CD4-positive, alpha-beta T cell treated with Interleukin-1 beta for 1 hour (primary cell): Measurements from ENCODE around the gene FBXO47.
"Not testable (repeated sequence)": the region's sequence is repeated elsewhere in the genome, so short reads cannot be mapped to it uniquely, and the experiment has no call there.

ENCODE experiments used
- DNase-seq, 2 donors: peaks; one replicate each; pipeline ENCODE4 v3.0.0-alpha.2; 2020 to 2022

Gene FBXO47

DNA sequence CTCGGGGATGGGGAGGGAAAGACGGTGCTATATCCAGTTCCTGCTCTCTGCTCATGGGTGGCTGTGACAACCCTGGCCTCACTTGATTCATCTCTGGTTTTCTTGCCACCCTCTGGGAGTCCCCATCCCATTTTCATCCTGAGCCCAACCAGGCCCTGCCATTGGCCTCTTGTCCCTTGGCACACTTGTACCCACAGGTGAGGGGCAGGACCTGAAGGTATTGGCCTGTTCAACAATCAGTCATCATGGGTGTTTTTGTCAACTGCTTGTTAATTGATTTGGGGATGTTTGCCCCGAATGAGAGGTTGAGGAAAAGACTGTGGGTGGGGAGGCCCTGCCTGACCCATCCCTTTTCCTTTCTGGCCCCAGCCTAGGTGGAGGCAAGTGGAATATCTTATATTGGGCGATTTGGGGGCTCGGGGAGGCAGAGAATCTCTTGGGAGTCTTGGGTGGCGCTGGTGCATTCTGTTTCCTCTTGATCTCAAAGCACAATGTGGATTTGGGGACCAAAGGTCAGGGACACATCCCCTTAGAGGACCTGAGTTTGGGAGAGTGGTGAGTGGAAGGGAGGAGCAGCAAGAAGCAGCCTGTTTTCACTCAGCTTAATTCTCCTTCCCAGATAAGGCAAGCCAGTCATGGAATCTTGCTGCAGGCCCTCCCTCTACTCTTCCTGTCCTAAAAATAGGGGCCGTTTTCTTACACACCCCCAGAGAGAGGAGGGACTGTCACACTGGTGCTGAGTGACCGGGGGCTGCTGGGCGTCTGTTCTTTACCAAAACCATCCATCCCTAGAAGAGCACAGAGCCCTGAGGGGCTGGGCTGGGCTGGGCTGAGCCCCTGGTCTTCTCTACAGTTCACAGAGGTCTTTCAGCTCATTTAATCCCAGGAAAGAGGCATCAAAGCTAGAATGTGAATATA, 46.6 kb downstream of the FBXO47 start:
- no peak for DNase-seq

DNA sequence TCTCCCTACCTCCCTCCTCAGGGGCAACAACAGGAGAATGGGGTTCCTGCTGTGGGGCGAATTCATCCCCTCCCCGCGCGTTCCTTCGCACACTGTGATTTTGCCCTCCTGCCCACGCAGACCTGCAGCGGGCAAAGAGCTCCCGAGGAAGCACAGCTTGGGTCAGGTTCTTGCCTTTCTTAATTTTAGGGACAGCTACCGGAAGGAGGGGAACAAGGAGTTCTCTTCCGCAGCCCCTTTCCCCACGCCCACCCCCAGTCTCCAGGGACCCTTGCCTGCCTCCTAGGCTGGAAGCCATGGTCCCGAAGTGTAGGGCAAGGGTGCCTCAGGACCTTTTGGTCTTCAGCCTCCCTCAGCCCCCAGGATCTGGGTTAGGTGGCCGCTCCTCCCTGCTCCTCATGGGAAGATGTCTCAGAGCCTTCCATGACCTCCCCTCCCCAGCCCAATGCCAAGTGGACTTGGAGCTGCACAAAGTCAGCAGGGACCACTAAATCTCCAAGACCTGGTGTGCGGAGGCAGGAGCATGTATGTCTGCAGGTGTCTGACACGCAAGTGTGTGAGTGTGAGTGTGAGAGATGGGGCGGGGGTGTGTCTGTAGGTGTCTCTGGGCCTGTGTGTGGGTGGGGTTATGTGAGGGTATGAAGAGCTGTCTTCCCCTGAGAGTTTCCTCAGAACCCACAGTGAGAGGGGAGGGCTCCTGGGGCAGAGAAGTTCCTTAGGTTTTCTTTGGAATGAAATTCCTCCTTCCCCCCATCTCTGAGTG, 47.7 kb downstream of the FBXO47 start:
- DNase-seq: no peak

DNA sequence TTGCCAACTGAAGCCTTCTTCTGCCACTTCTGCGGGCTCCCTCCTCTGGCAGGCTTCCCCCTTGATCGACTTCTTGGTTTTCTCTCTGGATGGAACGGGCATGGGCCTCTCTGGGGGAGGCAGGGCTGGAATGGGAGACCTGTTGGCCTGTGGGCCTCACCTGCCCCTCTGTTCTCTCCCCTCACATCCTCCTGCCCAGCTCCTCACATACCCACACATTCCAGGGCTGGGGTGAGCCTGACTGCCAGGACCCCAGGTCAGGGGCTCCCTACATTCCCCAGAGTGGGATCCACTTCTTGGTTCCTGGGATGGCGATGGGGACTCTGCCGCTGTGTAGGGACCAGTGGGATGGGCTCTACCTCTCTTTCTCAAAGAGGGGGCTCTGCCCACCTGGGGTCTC, 48.3 kb downstream of the FBXO47 start:
- no peak for DNase-seq

DNA sequence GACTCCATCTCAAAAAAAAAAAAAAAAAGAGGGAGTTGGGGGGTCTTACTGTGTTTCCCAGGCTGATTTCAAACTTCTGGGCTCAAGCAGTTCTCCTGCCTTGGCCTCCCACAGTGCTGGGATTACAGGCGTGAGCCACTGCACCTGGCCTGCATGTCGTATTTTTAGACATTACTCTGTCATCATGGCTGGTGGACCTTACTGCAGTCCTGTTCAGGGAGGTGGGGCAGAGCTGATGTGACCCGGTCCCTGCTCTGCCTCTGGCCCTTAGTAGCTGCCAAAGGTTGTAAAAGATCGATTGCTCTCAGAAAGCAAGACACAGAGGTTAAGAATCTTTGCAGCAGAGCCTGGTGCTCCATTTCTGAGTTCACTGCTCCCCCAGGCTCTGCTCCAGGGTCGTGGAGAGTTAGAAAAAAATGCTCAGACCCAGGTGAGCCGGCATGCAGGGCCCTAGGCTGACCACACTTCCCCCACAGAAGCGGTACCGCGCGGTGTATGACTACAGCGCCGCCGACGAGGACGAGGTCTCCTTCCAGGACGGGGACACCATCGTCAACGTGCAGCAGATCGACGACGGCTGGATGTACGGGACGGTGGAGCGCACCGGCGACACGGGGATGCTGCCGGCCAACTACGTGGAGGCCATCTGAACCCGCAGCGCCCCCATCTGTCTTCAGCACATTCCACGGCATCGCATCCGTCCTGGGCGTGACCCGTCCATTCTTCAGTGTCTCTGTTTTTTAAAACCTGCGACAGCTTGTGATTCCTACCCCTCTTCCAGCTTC, 48.9 kb downstream of the FBXO47 start:
- DNase-seq: no peak

DNA sequence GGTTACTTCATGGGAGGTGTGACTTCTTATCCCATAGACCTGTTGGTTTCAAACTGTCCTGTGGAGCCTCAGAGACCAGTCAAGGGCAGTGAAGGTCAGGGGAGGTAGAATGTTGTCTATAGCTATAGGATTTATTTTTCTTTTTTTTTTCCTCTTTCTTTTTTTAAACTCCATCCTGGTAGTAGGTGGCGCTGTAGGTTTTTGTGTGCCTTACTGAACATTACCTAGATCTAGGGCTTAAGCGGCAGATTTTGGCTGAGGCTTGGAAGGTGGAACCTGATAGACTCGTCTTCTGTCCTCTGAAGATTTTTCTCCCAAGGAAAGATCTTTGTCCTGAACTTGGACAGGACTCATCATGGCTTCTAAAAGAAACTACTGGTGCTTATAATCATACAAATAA, 49.9 kb downstream of the FBXO47 start:
- DNase-seq: no peak

DNA sequence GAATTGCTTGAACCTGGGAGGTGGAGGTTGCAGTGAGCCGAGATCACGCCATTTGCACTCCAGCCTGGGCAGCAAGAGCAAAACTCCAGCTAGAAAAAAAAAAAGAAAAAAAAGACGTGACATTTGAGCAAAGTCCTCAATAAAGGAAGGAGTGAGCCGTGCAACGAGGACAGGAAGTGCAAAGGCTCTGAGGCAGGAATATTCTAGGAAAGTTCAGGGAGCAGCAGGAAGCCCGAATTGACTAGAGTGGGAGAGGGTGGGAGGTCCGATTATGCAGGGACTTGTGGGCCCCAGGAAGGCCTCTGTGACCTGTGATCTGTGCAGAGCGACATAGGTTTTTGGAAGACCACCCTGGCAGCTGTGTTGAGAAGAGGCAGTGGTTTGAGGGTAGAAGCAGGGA, 50.4 kb downstream of the FBXO47 start:
- DNase-seq: no peak

DNA sequence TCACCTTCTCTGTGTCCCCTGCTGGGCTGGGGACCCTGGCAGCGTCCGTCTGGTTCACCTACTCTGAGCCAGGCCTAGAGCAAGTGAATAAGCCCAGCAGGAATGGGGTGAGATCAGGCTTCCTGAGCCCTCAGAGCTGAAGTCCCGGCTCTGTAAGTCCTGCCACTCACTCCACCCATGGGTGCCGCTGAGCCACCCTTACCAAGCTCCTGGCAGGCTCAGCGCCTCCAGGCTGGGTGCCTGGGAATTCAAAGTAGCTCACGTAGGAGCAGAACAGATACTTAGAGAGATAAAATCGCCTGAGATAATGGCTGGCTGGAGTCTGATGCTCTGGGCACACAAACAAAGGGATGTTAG, 51.6 kb downstream of the FBXO47 start:
- DNase-seq: no peak

DNA sequence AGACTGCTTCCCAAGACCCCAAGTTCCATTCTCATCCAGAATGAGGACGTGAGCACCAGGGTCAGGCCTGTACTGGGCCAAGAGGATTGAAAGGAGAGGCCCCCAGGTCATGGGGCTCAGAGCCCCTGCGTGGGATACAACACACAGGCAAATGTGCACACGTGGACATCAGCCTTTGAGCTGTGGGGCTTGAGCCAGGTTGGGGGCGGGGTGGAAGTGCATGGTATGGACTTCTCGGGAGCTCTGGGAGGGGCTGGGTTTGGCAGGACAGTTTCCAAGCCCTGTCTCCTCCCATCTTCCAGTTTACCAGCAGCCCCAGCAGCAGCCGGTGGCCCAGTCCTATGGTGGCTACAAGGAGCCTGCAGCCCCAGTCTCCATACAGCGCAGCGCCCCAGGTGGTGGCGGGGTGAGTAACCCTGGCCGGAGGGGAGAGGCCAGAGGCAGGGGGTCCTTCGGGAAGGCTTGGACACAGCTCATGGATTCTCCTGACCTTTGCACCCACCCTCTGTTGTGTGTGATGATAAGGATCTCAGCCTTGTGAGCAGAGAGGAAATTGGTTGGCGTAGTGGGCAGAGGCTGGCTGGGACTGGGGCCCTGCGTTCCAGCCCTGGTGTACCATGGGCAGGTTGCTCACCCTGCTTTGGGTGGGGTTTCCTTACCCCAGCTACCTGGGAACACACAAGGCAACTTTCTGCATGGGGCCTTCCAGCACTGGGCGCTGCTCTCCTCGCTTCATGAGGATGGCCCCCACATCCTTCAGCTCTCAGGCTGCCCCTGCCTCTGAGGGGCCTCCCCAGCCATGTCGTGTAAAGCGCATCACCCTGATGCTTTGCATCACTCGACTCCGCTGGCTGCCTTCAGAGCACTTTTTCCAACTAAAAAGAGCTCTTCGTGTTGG, 52.2 kb downstream of the FBXO47 start:
- DNase-seq: no peak

DNA sequence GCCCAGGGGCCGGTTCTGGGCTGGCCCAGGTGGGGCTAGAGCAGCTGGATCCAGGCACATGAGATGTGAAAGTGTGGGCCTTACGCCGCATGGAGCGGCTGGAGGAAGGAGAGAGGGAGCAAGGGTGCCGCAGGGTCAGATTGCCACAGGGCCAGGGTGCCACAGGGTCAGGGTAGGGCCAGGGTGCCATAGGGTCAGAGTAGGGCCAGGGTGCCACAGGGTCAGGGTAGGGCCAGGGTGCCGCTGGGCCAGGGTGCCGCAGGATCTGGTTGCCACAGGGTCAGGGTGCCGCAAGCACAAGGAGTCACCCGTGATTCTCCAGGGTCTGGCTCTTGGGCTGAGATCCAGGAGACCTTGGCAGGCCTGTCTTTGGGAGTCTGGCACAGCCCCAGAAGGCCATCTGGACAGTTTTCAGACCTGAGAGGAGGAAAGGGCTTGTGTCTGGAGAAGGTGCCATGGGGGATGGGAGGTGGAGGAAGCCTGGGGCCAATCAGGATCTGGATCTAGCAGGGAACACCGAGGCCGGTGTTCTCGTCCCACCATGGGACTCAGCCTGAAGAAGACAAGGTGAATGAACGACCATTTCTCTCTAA, 54.9 kb downstream of the FBXO47 start:
- DNase-seq: no peak

DNA sequence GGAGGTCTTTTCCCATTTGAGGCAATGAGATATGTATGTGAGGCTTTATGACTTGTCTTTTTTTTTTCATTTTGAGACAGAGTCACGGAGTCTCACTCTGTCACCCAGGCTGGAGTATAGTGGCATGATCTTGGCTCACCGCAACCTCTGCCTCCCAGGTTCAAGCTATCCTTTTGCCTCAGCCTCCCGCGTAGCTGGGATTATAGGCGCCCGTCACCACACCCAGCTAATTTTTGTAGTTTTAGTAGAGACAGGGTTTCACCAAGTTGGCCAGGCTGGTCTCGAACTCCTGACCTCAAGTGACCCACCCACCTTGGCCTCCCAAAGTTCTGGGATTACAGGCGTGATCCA, 55.5 kb downstream of the FBXO47 start:
- DNase-seq: not testable (repeated sequence)

DNA sequence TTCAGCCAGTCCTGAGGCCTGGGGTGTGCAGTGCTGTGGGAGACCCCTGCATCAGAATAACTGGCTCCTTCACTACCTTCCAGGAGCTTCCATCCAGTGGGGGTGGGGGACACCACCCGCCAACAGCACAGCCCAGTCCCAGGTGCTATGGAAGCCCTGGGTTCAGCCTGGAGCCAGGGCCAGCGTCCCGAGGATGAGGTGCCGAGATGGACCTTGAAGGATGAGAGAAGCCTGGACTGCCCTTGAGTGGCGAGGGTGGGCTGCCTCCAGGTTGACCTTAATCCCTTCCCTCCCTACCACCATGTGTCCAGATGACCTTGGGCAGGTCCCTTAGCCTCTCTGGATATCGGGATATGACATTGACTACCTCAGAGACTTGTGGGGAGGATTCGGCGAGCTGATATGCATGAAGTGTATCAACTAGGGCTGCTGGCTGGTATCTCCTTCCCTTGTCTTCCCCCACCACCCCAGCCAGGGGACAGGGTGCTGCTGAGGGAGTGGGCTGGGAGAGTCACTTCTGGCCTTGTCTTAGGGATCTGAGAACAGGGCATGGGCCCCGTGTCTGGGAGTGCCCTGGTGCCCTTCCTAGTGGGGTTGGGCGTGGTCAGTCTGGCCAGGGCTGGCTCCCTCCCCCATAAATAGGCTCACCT, 56.0 kb downstream of the FBXO47 start:
- DNase-seq: no peak

DNA sequence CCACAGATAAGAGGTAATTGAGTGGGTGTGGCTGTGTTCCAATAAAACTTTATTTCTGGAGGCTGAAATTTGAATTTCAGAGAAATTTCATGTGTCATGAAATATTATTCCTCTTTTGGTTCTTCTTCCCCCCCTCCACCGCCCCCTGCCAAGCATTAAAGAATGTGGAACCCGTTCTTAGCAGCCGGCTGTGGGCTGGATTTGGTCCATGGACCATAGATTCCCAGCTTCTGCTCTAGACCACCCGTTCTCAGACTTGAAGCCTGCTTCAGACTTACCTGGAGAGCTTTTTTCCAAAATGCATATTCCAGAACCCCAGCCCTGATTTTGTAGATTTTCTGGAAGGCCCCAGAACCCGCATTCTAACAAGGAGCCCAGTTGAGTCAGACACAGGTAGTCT, 56.9 kb downstream of the FBXO47 start:
- DNase-seq: no peak

DNA sequence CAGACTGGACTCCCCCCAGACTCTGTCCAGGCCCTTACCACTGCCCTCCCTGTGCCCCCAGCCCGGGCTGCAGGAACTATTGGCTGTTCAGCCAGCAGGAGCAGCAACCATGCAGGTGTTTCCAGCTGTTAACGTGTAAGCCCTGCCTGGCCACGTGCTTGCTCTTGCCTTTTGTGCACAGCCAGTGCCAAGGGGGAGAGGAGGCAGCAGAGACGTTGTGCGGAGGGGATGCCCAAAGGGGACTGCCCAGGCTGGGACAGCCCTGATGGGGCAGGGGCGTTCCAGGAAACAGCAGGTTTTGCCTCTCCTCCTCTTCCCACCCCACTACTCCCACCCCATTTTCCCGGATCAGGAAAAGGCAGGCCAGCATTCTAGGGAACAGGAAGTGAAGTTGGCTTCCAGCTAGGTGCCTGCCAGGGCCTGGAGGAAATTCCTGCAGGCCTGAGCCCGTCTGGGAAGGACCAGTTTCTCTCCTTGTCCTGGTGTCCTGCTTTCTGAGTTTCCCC, 58.5 kb downstream of the FBXO47 start:
- no peak for DNase-seq

DNA sequence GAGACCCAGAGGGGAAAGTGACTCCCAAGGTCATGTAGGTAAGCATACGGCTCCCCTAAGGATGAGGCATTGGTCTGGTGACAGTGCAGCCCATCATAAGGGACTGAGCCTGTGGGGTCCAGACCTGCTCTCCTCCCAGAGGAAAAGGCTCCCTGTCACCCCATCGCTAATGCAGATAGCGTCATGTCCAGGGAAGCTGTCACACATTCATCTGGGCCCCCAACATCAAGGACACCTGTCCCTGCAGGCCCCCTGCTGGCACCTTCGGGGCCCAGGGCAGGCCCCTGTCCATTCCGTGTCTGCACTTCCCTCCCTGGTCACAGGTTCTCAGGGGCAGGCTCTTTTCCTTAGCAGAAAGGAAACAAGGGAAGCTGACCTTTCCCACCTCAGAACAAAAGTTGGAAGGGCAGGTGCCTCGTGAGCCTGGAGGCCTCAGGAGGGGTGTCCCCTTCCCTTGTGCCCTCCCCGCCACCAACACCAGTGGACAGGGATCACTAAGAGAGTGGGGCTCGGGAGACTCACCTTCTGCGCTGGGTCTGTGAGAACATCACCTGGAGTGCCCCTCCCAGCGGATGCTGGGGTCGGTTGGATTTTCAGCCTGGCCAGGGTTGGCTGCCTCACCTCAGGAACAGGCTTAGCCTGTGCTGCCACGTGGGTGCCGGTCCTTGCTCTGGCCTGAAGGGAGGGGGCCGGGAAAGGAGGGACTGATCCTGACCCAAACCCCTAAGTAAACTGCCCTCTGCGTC, 59.1 kb downstream of the FBXO47 start:
- no peak for DNase-seq

DNA sequence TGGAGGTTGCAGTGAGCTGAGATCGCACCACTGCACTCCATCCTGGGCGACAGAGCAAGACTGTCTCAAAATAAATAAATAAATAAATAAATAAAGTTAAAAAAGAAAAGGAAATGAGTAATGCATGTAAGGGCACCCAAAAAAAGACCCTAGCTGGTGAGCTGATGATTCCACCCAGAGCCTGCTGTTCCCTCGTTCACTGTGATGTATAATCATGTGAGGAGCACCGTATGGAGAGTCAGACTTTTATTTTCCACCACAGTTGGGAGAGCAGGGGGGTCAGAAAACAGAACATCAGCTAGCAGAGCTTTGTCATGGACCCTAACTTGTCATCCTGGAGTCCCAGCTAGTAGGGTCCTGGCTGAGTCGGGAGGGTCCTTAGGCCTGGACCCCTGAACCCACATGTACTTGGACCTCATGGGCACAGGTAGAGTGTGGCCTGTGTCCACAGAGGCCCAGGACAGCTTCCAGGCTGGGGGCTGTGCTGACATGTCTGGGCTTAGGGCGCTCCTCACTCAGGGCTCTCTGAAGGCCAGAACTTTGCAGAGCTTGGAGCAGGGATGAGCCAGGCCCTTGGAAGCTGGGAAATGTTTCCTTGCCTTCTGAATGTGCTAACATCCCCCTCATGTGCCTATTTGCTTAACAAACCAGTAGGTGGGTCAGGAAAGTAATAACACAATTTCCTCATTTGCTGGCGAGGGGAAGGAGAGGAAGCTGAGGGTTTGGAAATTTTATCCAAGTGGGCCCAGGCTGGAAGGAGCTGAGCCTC, 60.6 kb downstream of the FBXO47 start:
- no peak for DNase-seq

DNA sequence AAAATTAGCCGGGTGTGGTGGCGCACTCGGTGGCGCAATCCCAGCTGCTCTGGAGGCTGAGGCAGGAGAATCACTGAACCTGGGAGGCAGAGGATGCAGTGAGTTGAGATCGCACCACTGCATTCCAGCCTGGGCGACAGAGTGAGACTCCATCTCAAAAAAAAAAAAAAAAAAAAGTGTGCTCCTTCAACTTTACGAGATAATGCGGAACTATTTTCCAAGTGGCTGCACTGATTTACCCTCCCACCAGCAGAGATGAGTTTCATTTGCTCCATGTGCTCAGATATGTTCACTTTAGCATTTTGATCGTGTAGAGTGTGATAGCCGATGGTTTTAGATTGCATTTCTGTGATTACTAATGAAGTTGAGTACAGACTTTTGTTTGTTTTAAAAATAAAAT, 61.8 kb downstream of the FBXO47 start:
- no peak for DNase-seq

DNA sequence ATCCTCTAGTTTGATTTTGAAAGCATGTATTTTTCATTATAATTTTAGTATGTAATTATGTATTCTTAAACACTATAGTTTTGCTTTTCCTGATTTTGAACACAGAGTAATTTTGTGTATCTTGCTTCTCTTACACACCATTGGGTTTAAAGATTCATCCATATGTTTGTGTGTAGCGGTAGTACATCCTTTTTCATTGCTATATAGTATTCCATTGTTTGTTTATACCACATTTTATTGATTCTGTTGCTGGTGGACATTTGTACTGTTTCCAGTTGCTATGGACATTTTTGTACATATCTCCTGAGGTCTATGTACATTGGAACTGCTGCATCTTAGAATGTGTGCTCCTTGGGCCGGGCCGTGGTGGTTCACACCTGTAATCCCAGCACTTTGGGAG, 62.3 kb downstream of the FBXO47 start:
- no peak for DNase-seq

DNA sequence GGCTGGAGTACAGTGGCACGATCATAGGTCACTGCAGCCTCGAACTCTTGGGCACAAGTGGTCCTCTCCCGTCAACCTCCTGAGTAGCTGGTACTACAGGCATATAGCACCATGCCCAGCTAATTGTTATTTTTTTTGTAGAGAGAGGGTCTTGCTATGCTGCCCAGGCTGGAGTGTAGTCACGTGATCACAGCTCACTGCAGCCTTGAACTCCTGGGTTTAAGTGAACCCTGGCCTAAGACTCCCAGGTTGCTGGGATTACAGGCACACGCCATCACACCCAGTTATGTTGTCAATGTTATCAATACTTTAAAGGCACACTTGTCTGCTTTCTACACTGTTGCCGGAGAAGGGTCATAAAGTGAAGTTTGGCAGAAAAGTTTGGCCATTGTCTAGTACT, 63.8 kb downstream of the FBXO47 start:
- DNase-seq: no peak

DNA sequence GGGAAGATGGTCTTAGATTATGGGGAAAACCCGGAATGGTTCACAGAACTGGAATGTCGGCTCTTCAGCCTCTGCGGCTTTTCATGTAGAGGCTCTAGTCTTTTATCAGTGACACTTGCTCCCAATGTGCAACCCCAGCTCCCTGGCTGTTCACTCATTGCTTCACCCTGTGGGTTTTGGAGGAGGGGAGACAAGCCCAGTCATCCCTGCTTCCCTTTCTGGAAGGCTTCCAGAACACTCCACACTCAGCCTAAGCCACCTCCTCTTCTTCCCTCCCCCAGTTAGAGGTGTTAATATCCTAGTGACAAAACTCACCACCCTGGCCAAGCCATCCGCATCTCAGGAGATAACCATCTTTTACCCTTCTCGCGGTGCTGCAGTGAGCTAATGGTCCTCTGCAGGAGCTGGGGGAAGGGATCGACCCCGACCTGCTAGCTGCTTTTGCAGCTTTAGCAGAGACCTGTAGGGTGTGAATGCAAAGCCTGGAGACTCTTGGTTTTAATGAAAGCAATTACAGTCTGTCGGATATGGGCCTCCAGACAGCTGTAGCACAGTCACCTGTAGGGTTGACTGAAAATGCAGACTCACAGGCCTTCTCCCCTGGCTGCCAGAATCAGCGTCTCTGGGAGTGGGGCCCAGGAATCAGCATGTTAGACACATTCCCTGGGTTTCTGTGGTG, 66.1 kb downstream of the FBXO47 start:
- DNase-seq: peak; percentile 56 to 60
